ENCODE measurements around the gene KCTD13.

GRCh38 chr16:29857133-29857760 is 68.8 kb downstream of the KCTD13 start:
- TF ChIP-seq IRF2 (CRISPR knock-in tag; IDR thresholded peaks at IDR 0.05; ENCODE audit: borderline replicate concordance, low read depth): no peak
- no peak for TF ChIP-seq NR3C1 (CRISPR knock-in tag; conservative IDR thresholded peaks at IDR 0.05; ENCODE audit: low read depth)
- no peak for TF ChIP-seq TEAD1 (CRISPR knock-in tag; IDR thresholded peaks at IDR 0.05)
- TF ChIP-seq, protein P1, sequence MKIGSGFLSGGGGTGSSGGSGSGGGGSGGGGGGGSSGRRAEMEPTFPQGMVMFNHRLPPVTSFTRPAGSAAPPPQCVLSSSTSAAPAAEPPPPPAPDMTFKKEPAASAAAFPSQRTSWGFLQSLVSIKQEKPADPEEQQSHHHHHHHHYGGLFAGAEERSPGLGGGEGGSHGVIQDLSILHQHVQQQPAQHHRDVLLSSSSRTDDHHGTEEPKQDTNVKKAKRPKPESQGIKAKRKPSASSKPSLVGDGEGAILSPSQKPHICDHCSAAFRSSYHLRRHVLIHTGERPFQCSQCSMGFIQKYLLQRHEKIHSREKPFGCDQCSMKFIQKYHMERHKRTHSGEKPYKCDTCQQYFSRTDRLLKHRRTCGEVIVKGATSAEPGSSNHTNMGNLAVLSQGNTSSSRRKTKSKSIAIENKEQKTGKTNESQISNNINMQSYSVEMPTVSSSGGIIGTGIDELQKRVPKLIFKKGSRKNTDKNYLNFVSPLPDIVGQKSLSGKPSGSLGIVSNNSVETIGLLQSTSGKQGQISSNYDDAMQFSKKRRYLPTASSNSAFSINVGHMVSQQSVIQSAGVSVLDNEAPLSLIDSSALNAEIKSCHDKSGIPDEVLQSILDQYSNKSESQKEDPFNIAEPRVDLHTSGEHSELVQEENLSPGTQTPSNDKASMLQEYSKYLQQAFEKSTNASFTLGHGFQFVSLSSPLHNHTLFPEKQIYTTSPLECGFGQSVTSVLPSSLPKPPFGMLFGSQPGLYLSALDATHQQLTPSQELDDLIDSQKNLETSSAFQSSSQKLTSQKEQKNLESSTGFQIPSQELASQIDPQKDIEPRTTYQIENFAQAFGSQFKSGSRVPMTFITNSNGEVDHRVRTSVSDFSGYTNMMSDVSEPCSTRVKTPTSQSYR (CRISPR knock-in tag; IDR thresholded peaks at IDR 0.05): no peak
- TF ChIP-seq FOXK1 (CRISPR knock-in tag; IDR thresholded peaks at IDR 0.05): no peak
- TF ChIP-seq ZBTB21 (CRISPR knock-in tag; IDR thresholded peaks at IDR 0.05; ENCODE audit: borderline replicate concordance): no peak

Measured in WTC11 (cell line).